GM21529 (cell line): Measurements from ENCODE around the gene TEX38.
"Not testable (repeated sequence)": the region's sequence is repeated elsewhere in the genome, so short reads cannot be mapped to it uniquely, and the experiment has no call there.

Source experiments
- ATAC-seq: cut with Tn5 transposase; IDR thresholded peaks from one replicate; pipeline ENCODE4 v1.9.1; 2021; ENCODE audit not compliant: unreplicated experiment

TEX38 gene

DNA sequence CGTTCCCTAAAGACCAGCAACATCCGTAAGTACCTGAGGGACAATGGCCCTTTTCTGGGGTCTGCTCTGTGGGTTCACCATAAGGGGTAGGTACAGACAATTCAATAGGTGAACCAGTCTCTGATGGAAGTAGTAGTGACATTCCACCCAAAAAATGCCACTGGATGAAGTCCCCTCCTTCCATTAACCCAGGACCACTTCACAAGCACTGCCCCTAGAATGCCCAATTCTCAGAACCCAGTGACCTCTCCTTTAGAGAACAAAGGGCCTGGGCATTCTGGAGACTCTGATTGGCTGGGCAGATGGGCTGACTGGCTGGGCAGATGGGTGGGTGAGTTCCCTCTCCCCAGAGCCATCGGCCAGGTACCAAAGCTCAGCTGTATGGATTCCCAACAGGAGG lies at the start of gene TEX38:
Gene TEX38 (plus strand): TSS at position 301 of the 400 bp plus-strand sequence. CDS start 81 bp downstream, at position 382.
- ATAC-seq = no peak

- ATAC-seq = no peak
These were observed 49.7 kb upstream of the TEX38 start for GRCh38 chr1:46621930-46622329.

DNA sequence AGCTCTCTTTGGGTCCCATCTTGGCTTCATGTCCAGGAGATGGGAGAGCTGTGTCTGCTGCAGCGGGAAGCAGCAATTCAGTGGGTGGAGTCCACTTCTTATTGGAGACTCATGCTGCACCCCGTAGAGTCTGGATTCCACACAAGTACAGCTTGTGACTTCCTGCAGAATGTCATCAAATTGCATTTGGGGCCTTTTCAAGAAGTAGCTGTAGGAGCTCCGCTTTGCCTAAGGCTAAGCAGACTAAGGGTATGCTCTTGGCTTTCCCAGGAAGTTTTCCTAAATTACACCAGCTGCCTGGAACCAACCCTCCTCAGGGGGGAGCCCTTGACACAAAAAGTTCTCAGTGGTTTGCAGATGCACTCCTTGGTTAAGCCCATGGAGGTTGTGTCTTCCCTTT lies 49.3 kb upstream of the TEX38 start:
- no peak for ATAC-seq

DNA sequence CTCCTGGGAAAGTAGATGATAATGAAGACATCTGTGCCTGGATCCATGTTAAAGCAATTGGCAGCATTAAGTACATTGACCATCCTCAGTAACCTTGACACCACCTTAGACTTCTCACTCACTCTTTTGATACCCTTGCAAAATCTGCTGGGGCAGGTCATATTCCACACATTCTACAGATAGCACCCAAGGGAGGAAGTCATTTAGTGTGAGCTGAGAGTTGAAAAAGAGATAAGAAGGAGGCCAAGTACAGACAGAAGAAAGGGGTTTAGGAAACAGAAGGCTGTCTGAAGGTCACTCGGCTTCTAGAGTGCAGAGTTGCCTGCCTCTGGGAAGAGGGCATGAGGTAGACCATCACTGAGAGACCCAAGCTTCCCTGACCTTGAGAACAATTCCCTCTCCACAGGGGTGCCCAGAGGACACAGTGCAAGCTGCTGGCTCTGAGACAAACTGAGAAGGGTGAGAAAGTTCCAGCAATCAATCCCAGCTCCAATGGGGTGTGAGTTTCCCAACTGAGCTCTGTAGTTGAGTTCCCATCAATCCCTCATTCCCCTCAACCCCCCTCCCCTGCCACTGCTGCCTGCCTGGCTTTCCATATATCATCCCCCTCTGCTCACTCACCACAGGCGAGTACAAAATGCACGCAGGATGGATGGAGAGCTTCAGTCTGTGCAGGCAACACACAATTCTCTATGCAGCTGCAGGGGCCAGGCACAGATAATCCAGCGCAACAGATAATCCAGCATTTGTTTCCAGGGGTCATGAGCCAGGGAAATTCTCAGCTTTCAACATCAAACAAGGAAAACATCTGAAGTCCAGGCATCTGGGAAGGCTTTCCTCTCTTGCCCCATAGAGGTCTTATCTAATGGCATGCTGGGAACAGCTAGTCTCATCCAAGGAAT lies 47.7 kb upstream of the TEX38 start:
- ATAC-seq = no peak

DNA sequence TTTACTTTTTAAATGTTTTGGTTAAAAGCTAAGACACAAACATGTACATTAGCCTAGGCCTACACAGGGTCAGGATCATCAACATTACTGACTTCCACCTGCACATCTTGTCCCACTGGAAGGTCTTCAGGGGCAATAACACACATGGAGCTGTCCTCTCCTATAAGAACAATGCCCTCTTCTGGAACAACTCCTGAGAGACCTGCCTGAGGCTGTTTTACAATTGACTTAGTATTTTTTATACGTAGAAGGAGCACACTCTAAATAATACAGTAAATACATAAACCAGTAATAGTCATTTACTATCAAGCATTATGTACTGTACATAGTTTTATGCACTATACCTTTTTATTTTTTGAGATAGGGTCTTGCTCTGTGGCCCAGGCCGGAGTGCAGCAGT lies 40.9 kb upstream of the TEX38 start:
- ATAC-seq = no peak

- ATAC-seq = no peak
These were observed 36.4 kb upstream of the TEX38 start for GRCh38 chr1:46635205-46635604.

GRCh38 chr1:46637444-46638083 lies 34.1 kb upstream of the TEX38 start:
- ATAC-seq = no peak

DNA sequence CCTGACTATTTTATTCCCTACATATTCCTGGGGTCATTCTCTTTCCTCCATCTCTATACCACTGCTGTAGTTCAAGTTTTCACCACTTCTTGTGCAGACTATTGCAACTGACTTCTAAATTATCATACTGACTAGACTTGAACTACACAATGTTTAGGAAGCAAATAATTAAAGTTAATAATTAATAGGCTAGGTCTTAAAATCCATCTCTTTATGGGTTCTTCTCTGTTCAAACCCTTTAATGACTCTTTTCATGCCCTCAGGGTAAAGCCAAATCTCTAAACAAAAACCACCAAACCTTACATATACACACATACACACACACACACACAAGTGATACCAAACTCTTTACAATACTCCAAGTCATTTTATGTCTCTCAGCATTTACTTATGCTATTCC lies 32.7 kb upstream of the TEX38 start:
- no peak for ATAC-seq

DNA sequence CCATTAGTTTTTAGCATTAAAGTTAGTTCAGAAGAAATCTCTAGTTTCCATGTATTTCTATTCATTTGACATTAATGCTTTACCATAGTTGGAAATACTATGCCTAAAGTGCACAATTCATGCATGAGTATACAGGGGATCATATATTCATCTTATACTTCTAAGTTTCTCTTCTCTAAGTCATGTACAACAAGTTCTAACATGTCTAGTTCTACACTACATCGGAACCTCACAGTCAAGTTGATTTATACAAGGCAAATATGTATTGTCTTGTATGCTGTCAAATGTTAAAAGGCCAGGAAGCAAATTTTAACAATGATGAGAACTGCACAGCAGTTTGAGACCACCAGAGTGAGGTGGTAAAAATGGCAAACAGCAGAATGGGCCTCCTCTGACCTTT lies 32.1 kb upstream of the TEX38 start:
- no peak for ATAC-seq

GRCh38 chr1:46642115-46642680 lies 29.5 kb upstream of the TEX38 start:
- no peak for ATAC-seq

DNA sequence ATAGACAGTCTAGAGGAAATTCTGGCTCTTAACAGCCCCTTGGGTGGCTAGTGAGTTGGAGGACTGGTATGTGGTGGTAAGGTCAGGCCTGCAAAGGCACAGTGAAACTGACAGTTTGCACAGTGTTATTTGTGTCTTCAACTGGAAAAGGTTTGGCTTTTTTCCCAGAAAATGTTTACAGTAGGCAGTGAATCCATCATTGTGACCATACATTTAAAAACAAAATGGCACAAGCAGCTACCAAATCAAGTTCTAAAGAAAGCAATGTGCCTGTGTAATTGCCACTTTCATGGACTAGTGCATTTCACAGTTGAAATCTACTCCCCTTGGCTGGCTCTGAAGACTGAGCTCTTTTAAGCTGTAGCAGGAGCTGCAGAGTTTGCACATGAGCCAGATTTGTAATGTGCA lies 28.3 kb upstream of the TEX38 start:
- no peak for ATAC-seq

DNA sequence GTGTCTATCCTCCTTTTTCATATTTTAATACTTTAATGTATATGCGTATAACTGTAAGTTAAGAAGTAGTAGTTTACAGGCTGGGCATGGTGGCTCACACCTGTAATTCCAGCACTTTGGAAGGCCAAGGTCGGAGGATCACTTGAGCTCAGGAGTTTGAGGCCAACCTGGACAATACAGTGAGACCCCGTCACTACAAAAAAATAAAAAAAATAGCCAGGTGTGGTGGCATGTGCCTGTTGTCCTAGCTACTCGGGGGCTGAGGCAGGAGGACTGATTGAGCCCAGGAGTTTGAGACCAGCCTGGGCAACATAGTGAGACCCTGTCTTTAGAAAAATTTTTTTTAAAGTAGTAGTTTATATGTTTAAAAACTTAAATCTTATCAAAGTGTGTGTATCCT lies 25.8 kb upstream of the TEX38 start:
- ATAC-seq = no peak

- no peak for ATAC-seq
These were observed 25.3 kb upstream of the TEX38 start for GRCh38 chr1:46646331-46646730.

GRCh38 chr1:46646844-46647243 lies 24.8 kb upstream of the TEX38 start:
- no peak for ATAC-seq

DNA sequence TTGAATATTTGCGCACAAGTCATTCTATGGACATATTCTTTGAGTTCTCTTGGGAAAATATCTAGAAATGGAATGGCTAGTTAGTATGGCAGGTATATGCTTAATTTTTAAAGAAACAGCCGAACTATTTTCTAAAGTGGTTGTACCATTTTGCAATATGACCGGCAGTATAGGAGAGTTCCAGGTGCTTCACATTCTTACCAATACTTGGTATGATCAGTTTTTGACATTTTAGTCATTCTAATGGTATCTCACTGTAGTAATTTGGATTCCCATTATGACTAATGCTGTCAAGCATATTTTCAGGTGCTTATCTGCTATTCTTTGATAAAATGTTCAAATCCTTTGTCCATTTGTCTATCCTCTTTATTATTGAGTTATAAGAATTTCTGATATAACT lies 24.0 kb upstream of the TEX38 start:
- no peak for ATAC-seq

- ATAC-seq = no peak
These were observed 21.9 kb upstream of the TEX38 start for GRCh38 chr1:46649764-46650163.

GRCh38 chr1:46650491-46650890 lies 21.2 kb upstream of the TEX38 start:
- ATAC-seq = no peak

DNA sequence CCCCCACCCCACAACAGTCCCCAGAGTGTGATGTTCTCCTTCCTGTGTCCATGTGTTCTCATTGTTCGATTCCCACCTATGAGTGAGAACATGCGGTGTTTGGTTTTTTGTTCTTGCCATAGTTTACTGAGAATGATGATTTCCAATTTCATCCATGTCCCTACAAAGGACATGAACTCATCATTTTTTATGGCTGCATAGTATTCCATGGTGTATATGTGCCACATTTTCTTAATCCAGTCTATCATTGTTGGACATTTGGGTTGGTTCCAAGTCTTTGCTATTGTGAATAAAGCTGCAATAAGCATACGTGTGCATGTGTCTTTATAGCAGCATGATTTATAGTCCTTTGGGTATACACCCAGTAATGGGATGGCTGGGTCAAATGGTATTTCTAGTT lies 20.5 kb upstream of the TEX38 start:
- ATAC-seq = not testable (repeated sequence)

- no peak for ATAC-seq
These were observed 19.1 kb upstream of the TEX38 start for GRCh38 chr1:46652321-46653100.

- no peak for ATAC-seq
These were observed 18.2 kb upstream of the TEX38 start for GRCh38 chr1:46653405-46653958.

DNA sequence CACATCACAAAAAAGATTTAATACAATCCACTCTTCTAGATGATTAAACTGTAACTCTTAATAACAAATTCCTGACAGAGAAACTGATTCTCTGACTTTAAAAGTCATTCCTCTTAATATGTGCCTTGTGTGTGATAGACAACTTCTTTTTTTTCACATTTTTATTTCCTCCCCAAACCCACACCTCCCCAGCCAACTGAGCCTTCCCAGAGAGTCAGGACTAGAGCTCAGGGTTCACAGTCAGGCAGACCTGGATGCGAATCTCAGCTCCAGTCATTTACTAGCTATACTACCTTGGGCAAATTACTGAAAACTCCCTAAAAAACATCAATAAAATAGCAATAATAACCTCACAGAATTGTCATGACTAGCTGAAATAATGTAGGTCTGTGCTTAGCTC lies 17.6 kb upstream of the TEX38 start:
- ATAC-seq = no peak
